Kidney epithelial cell (primary cell): Measurements from ENCODE around the gene RAB6A. TPM values are rescaled to one million over a fixed set of nuclear protein-coding genes. Genes with fewer than 3 reads are reported as not detected.
"Not testable (repeated sequence)": the region's sequence is repeated elsewhere in the genome, so short reads cannot be mapped to it uniquely, and the experiment has no call there.

Source experiments
- DNase-seq: peaks from one replicate; pipeline ENCODE4 v3.0.0-alpha.2; 2010; ENCODE audit warnings: low read depth
- H3K27me3 ChIP-seq: 2 replicates; pipeline ENCODE4 v1.6.0; 2011; ENCODE audit warnings: low read length; ENCODE audit not compliant: control insufficient read depth, insufficient read depth
- H3K36me3 ChIP-seq: 2 replicates; pipeline ENCODE4 v1.5.1; 2011; ENCODE audit warnings: low read length; ENCODE audit not compliant: control insufficient read depth, insufficient read depth
- H3K4me3 ChIP-seq: 2 replicates; pipeline ENCODE4 v1.5.1; 2011; ENCODE audit warnings: low read depth, mild to moderate bottlenecking, control low read depth, low read length
- CTCF ChIP-seq: IDR thresholded peaks from 2 replicates; pipeline ENCODE4 v1.5.1; 2011; ENCODE audit warnings: mild to moderate bottlenecking, moderate library complexity, low read length, control low read depth, inconsistent platforms; ENCODE audit not compliant: insufficient read depth, poor library complexity, severe bottlenecking
- total RNA-seq: library from RNA; depleted of rRNA; stranded (reverse); fragments of >200 nt; gene quantifications from 2 replicates; pipeline ENCODE4 v1.2.3, GENCODE V29; 2015

RAB6A gene
- total RNA-seq, 1 donor from 2014 or later, result 120 TPM

- no peak for TF ChIP-seq CTCF
- DNase-seq, result no peak
- Histone ChIP-seq H3K27me3 (no peaks in the 10 kb centered on the region), H3K36me3 (no peaks in the 10 kb centered on the region), H3K4me3 (no peak overlapping the region)
These were observed 13.1 kb downstream of the RAB6A start for GRCh38 chr11:73747762-73748161.

- no peak overlapping the region for H3K4me3 ChIP-seq
- no peak for TF ChIP-seq CTCF
- H3K27me3 ChIP-seq, result no peaks in the 10 kb centered on the region
- no peak for DNase-seq
- no peaks in the 10 kb centered on the region for H3K36me3 ChIP-seq
These were observed 14.2 kb downstream of the RAB6A start for GRCh38 chr11:73746701-73747100.

- Histone ChIP-seq H3K27me3 (no peaks in the 10 kb centered on the region), H3K4me3 (no peak overlapping the region), H3K36me3 (no peaks in the 10 kb centered on the region)
- no peak for DNase-seq
- no peak for TF ChIP-seq CTCF
These were observed 17.8 kb downstream of the RAB6A start for GRCh38 chr11:73743045-73743444.

DNA sequence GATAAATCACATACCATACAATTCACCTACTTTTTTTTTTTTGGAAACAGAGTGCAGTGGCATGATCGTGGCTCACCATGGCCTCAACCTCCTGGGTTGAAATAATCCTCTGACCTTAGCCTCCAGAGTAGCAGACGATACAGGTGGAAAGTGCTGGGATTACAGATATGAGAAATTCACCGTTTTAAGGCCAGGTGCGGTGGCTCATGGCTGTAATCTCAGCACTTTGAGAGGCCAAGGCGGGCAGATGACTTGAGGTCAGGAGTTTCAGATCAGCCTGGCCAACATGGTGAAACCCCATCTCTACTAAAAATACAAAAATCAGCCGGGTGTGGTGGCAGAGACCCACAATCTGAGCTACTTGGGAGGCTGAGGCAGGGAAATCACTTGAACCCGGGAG lies 24.9 kb downstream of the RAB6A start:
- DNase-seq, H3K36me3 ChIP-seq, H3K4me3 ChIP-seq, H3K27me3 ChIP-seq: not testable (repeated sequence)

GRCh38 chr11:73734993-73735392 lies 25.9 kb downstream of the RAB6A start:
- no peaks in the 10 kb centered on the region for H3K27me3 ChIP-seq
- no peak for TF ChIP-seq CTCF
- H3K4me3 ChIP-seq, result no peak overlapping the region
- DNase-seq, result no peak
- H3K36me3 ChIP-seq, result no peaks in the 10 kb centered on the region

- not testable (repeated sequence) for DNase-seq, H3K27me3 ChIP-seq, H3K4me3 ChIP-seq, H3K36me3 ChIP-seq
These were observed 26.9 kb downstream of the RAB6A start for GRCh38 chr11:73734011-73734410.

DNA sequence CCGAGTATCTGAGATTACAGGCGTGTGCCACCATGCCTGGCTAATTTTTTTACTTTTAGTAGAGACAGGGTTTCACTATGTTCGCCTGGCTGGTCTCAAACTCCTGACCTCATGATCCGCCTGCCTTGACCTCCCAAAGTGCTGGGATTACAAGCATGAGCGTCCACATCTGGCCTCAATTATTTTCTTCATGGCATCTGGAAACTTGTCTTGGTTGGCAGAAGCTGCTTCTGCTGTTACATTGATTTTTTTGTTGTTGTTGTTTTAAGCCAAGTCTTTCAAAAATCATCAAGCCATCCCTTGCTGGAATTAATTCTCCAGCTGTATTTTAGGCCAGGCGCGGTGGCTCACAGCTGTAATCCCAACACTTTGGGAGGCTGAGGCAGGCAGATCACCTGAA lies 27.9 kb downstream of the RAB6A start:
- not testable (repeated sequence) for H3K4me3 ChIP-seq, H3K27me3 ChIP-seq, DNase-seq, H3K36me3 ChIP-seq
